HepG2 (cell line): Measurements from ENCODE around the gene MRPL27. TPM values are rescaled to one million over a fixed set of nuclear protein-coding genes. Genes with fewer than 3 reads are reported as not detected.

Experiments used
- BORCS8-MEF2B ChIP-seq: sonication (generic); formaldehyde crosslinking; IDR thresholded peaks from 2 replicates; pipeline ENCODE4 v1.8.0; 2022; ENCODE audit warnings: mild to moderate bottlenecking, missing genetic modification reagents
- CHD4 ChIP-seq: fragments of 200-600 bp; sonication (generic); IDR thresholded peaks from 2 replicates; pipeline ENCODE4 v1.7.0; 2017; ENCODE audit warnings: mild to moderate bottlenecking, low read length, borderline replicate concordance
- DZIP1 ChIP-seq: sonication (generic); formaldehyde crosslinking; IDR thresholded peaks from 2 replicates; pipeline ENCODE4 v1.5.0; 2020; ENCODE audit warnings: mild to moderate bottlenecking, missing genetic modification reagents
- FIP1L1 ChIP-seq: fragments of 200-400 bp; formaldehyde crosslinking; IDR thresholded peaks from 2 replicates; pipeline ENCODE4 v1.6.1; 2018; ENCODE audit warnings: low read depth, mild to moderate bottlenecking, low read length, moderate library complexity, borderline replicate concordance; ENCODE audit not compliant: insufficient read depth
- HOXA7 ChIP-seq: sonication (generic); formaldehyde crosslinking; IDR thresholded peaks from 2 replicates; pipeline ENCODE4 v1.8.1; 2022; ENCODE audit warnings: mild to moderate bottlenecking, missing genetic modification reagents, moderate library complexity
- LBX2 ChIP-seq: sonication (generic); formaldehyde crosslinking; IDR thresholded peaks from 2 replicates; pipeline ENCODE4 v1.5.0; 2020; ENCODE audit warnings: missing genetic modification reagents, mild to moderate bottlenecking, borderline replicate concordance
- MXD4 ChIP-seq: IDR thresholded peaks from 2 replicates; pipeline ENCODE4 v1.6.1; 2016; ENCODE audit warnings: mild to moderate bottlenecking, missing biosample characterization, missing genetic modification reagents
- REST ChIP-seq, 2 experiments: IDR thresholded peaks; 2 replicates each; pipeline ENCODE4 v1.6.1; 2011 to 2012; ENCODE audit warnings: low read length in 2 of 2, borderline replicate concordance in 1 of 2, low read depth in 1 of 2, mild to moderate bottlenecking in 1 of 2, moderate library complexity in 1 of 2
- SAFB2 ChIP-seq: sonication (generic); formaldehyde crosslinking; IDR thresholded peaks from 2 replicates; pipeline ENCODE4 v1.5.1; 2020; ENCODE audit warnings: missing genetic modification reagents, low read depth, mild to moderate bottlenecking, borderline replicate concordance
- SOX13 ChIP-seq, 3 experiments: fragments of 450-650 bp in 1 of 3; sonication (generic) in 1 of 3; formaldehyde crosslinking in 1 of 3; IDR thresholded peaks in 2 of 3; conservative IDR thresholded peaks in 1 of 3; 2 replicates each; pipeline versions ENCODE4 v1.5.0 to v1.6.1; 2016 to 2020; ENCODE audit warnings: antibody characterized with exemption in 1 of 3, mild to moderate bottlenecking in 1 of 3, missing compliant biosample characterization in 1 of 3, missing genetic modification reagents in 1 of 3, moderate library complexity in 1 of 3
- ZBTB26 ChIP-seq: IDR thresholded peaks from 2 replicates; pipeline ENCODE4 v1.6.1; 2016; ENCODE audit warnings: missing compliant biosample characterization, missing genetic modification reagents, borderline replicate concordance
- ZMAT3 ChIP-seq: sonication (generic); formaldehyde crosslinking; conservative IDR thresholded peaks from 2 replicates; pipeline ENCODE4 v1.7.0; 2021; ENCODE audit warnings: missing genetic modification reagents
- ZNF101 ChIP-seq: sonication (generic); formaldehyde crosslinking; IDR thresholded peaks from 2 replicates; pipeline ENCODE4 v1.4.0; 2020; ENCODE audit warnings: mild to moderate bottlenecking, low read depth, missing genetic modification reagents, borderline replicate concordance
- ZNF124 ChIP-seq: sonication (generic); formaldehyde crosslinking; IDR thresholded peaks from 2 replicates; pipeline ENCODE4 v1.4.0; 2020; ENCODE audit warnings: missing genetic modification reagents
- ZNF343 ChIP-seq: sonication (generic); formaldehyde crosslinking; IDR thresholded peaks from 2 replicates; pipeline ENCODE4 v1.4.0; 2020; ENCODE audit warnings: mild to moderate bottlenecking, missing genetic modification reagents
- ZNF513 ChIP-seq: sonication (generic); formaldehyde crosslinking; conservative IDR thresholded peaks from 2 replicates; pipeline ENCODE4 v1.5.0; 2020; ENCODE audit warnings: missing genetic modification reagents
- ZNF605 ChIP-seq: sonication (generic); formaldehyde crosslinking; IDR thresholded peaks from 2 replicates; pipeline ENCODE4 v1.8.0; 2022; ENCODE audit warnings: mild to moderate bottlenecking, missing genetic modification reagents
- polyA plus RNA-seq, 8 experiments: library from polyadenylated mRNA; depleted of rRNA in 3 of 8; stranded (reverse) in 7 of 8; unstranded in 1 of 8; fragments of >200 nt; fragmentation: Illumina TruSeq in 4 of 8; extraction: Trizol in 4 of 8; gene quantifications; 2 replicates each; pipeline versions ENCODE4 v1.2.1 to v1.2.3, GENCODE V29; 2011 to 2016; ENCODE audit warnings: low read depth in 4 of 8, missing spikeins in 1 of 8, mixed read lengths in 1 of 8; ENCODE audit not compliant: insufficient read depth in 1 of 8
- total RNA-seq, 5 experiments: library from RNA; depleted of rRNA; stranded (reverse); fragments of >200 nt; fragmentation: Illumina TruSeq; extraction: Trizol; gene quantifications; 2 replicates each; pipeline ENCODE4 v1.2.3, GENCODE V29; 2016; ENCODE audit warnings: low read depth in 1 of 5

MRPL27 gene
- total and polyA plus RNA-seq, 2 of the 13 experiments (the other 11 are each of a cell fraction or from before 2014, with no cell fraction given) = 137 to 217 TPM

- TF ChIP-seq REST (IDR thresholded peaks at IDR 0.05; ENCODE audit: borderline replicate concordance in 1 of 2, low read depth in 1 of 2, low read length in 2 of 2) = no peak
- no peak for TF ChIP-seq FIP1L1
- no peak for TF ChIP-seq ZMAT3
- no peak for TF ChIP-seq SAFB2 (CRISPR knock-in tag)
- no peak for TF ChIP-seq DZIP1 (CRISPR knock-in tag)
- TF ChIP-seq ZNF513 (CRISPR knock-in tag) = no peak
- no peak for TF ChIP-seq ZBTB26 (CRISPR knock-in tag)
- no peak for TF ChIP-seq ZNF343 (CRISPR knock-in tag)
- no peak for TF ChIP-seq ZNF124 (CRISPR knock-in tag)
- no peak for TF ChIP-seq LBX2 (CRISPR knock-in tag)
- no peak for TF ChIP-seq HOXA7
- TF ChIP-seq SOX13 (IDR thresholded peaks at IDR 0.05) = no peak
- TF ChIP-seq SOX13 (CRISPR knock-in tag; conservative IDR thresholded peaks at IDR 0.05 in 1 of 2, IDR thresholded peaks at IDR 0.05 in 1 of 2) = no peak
- TF ChIP-seq CHD4 = no peak
- TF ChIP-seq BORCS8-MEF2B (CRISPR knock-in tag) = no peak; the same call in 1 of the 2 replicates
- TF ChIP-seq ZNF605 = no peak; the same call in 1 of the 2 replicates
- TF ChIP-seq ZNF101 (CRISPR knock-in tag) = no peak
- no peak for TF ChIP-seq MXD4 (CRISPR knock-in tag)
Measured at GRCh38 chr17:50361561-50362480, 11.2 kb downstream of the MRPL27 start (continued).
